Hematopoietic multipotent progenitor cell treated with erythropoietin and hydrocortisone succinate and interleukin-3 and kit ligand, for 6 days (in vitro differentiated cells): ENCODE measurements around the gene ZBTB49.

Experiments
- DNase-seq: peaks from one replicate; pipeline ENCODE4 v3.0.0-alpha.2; 2015

Gene ZBTB49

DNA sequence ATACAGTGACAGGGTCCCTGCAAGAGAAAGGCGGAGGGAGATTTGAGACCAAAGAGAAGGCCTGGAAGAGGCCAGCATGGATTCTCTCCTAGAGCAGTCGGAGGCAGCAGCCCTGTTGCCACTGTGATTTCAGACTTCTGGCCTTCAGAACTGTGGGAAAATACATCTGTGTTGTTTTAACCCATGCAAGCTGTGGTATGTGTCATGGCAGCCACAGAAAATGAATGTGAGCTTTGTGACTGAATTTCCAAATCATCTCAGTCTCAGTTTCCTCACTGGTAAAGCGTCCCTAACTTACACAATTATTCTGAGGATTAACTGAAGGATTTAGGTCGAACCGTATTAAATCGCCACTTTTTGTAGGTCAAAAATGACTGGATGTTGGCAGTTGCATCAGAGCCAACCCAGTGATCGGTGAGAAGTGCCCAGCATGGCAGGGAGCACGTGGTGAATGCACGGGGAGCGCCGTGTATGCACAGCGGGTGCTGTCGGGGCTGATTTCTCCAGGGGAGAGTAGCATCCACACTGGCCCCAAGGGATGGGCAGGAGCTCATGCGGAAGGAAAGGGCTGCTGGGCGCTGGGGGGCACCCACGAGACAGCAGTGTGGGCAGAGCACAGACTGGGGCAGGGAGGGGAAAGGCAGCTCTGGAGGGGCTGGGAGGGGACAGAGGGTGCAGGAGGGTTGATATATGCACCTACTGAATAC is 73.1 kb downstream of the ZBTB49 start:
- DNase-seq = no peak

DNA sequence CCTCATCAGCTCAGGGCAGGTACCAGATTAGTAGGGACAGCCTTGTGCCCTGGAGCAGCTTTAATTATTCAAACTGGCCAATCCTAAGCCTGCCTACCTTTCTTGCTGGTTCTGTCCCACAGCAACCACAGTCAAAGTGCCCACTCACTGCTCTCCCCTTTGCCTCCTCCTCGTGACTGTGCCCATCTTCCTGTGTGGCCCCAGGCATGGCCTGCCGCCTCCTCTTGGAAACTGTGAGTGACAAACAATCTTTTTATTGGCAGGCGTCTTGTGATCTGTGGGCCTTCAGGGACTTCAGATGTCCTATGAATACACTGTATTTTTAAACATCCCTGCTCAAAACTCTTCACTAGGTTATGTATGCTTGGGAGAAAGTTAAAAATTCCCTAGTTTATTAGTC is 74.0 kb downstream of the ZBTB49 start:
- DNase-seq = no peak

DNA sequence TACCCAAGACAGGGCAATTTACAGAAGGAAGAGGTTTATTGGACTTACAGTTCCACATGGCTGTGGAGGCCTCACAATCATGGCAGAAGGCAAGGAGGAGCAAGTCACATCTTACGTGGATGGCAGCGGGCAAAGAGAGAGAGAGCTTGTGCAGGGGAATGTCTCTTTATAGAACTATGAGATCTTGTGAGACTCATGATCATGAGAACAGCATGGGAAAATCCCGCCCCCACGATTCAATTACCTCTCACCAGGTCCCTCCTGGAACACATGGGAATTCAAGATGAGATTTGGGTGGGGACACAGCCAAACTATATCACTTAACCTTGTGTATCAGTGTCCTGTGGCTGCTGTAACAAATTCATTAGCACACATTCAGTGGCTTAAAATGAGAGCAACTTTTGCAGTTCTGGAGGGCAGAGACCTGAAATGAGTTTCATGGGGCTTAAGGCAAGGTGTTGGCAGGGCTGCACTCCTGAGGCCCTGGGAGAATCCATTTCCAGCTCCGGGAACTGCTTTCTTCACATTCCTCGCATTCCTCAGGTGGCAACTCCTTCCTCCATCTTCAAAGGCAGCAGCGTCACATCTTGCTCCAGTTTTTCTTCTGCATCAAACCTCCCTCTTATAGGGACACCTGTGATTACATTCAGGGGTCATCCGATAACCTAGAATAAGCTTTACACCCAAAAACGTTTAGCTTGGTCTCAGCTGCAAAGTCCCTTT is 74.6 kb downstream of the ZBTB49 start:
- DNase-seq = no peak

DNA sequence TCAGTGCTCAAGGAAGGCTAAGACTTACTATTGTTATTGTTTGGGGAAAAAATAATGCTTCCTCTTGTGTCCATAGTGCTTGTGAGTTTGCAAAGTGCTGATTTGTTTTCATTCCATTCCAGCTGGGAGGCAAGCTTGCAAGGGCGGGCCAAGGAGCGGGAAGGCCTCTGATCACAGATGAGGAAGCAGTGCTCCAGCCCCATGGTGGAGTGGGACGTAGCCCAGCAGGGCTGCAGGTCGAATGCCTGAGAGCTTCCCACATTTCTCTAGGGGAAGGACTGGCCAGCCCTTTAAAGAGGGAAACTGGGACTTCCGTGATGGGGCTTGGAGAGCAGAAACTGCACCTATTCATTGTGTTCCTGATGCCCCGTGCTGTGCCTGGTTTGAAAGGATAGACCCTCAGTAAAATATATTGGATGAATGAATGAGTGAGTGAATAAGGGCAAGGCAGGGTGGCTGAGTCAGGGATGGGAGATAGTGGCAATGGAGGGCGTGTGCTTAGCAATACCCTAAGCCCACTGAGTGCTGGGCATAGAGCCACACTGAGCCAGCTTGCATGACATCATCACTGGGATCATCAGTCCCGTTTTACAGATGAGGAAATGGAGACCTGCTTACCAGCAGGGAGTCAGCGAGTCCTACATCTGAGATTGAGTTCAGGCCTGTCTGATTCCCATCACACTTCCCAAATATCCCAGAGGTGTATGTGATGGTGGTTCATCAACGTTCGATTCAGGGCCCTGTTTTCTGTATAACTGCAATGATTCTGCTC is 78.9 kb downstream of the ZBTB49 start:
- DNase-seq = no peak
